Skin epidermis (tissue), 12 donors: Measurements from ENCODE around the gene RPL29.

Source experiments
- H3K27ac ChIP-seq, 21 experiments: fragments of 200-600 bp; sonication (generic) in 11 of 21; one replicate each; pipeline ENCODE4 v1.5.0; 2020; ENCODE audit warnings: mild to moderate bottlenecking in 3 of 21, inconsistent platforms in 2 of 21, moderate library complexity in 2 of 21
- H3K4me3 ChIP-seq, 7 experiments: fragments of 200-600 bp; sonication (generic) in 2 of 7; one replicate each; pipeline ENCODE4 v1.5.0; 2020; ENCODE audit warnings: inconsistent platforms in 2 of 7, mild to moderate bottlenecking in 2 of 7, moderate library complexity in 1 of 7

The RPL29 gene

DNA sequence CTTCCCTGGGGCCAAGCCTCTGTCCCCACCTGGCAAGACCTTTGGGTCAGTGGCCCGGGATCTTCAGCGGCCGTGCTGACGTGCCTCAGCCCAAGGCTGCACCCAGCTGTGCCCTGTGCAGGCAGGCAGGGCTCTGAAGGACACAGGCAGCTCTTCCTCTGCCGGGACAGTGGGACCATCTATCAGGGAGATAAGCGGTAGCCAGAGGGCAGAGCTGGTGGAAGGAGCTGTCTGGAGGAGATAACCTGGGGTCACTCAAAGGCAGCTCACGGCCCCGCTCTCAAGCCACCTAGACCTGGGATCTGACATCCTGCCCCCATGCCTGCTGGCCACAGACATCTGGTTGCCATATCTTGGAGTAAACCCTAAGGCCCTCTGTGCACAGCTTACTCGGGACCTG, 33.4 kb upstream of the RPL29 start:
- Histone ChIP-seq H3K27ac (no peak overlapping the region), H3K4me3 (no peak overlapping the region)

DNA sequence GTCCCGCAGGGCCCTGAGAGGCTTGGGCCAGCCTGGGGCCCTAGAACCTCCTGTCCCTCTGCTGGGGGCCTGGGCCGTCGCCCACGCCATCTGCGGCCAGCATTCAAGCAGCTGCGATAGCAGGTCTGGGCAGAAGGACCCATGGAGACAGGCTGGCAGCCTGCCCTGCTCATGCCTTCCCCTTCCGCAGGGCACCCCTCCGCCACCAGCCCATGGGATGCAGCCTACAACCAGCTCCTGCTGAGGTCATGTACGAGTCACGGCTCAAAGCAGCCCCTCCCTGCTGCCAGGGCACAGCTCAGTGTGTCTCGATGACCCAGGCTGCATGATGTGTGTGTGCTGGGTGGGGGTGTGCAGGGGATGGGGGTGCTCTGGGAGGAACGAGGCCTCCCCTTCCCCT, 32.9 kb upstream of the RPL29 start:
- Histone ChIP-seq H3K27ac (no peak overlapping the region), H3K4me3 (no peak overlapping the region)

DNA sequence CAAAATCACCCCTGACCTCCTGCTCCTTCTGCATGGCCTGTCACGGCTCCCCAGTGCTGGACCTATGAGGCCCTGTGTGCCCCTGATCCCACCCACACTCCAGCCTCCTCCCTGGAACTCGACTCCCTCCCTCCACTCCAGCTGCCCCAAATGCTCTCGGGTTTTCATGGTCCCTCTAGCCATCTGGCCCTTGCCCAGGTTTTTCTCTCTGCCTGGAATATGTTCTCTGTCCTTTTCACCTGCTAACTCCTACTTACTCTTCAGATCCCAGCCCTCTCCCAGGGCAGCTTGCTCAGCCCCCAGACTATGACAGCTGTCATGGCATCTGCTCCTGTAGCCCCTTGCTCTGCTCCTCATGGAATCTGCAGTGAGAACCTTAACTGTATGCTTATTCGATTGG, 30.3 kb upstream of the RPL29 start:
- Histone ChIP-seq H3K4me3 (no peak overlapping the region), H3K27ac (no peak overlapping the region)

DNA sequence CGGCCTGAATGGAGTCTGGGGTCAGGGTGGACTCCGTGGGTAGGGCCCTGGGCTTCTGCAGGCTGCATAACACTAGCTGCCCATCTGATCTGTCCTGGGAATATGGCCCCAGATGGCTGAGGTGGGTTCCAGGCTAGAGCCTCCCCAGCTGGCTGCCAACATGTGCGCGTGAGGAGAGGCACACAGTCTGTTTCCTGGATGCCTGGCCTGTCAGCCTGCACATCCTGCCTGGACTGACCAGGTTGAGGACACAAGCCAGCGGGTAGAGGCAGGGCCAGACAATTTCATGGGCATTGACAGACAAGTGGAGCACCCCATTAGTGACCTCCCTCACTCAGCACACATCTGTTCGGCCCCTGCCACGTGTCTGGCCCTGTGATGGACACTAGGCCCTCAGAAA, 29.8 kb upstream of the RPL29 start:
- Histone ChIP-seq H3K4me3 (no peak overlapping the region), H3K27ac (no peak overlapping the region)

GRCh38 chr3:52024765-52025452, 29.2 kb upstream of the RPL29 start:
- Histone ChIP-seq H3K27ac (no peak overlapping the region), H3K4me3 (no peak overlapping the region)

- peak overlapping the region in 2 of 21 experiments; percentile 12 to 44 for H3K27ac ChIP-seq
- no peak overlapping the region for H3K4me3 ChIP-seq
Measured at GRCh38 chr3:52023860-52024764, 28.4 kb upstream of the RPL29 start.

DNA sequence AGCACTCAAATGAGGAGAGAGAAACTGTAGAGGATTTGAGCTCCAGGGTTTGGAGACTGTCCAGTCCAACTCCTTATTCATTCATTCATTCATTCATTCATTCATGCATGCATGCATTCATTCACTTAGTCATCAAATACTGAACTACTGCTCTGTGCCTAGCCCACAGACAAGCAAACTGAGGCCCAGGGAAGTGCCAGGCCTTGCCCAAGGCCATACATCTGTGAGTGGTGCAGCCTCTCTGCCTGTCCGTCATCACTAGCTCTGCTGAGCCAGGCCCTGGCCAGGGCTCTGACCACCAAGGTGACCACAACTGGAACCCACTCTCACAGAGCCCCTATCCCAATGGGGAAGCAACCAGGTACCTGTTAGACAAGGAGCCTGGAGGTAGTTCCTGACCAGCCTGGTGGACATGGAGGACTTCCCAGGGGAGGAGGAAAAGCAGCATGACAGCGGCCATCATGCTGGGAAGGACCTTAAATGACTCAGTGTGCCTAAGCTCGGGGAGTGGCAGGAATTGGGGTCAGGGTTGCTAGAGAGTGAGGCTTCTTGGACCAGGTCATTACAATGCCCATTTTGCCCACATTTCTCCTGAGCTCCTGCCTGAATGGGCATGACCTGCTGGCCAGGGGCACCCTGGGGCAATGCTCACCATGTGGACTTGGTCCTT, 27.5 kb upstream of the RPL29 start:
- no peak overlapping the region for H3K4me3 ChIP-seq
- H3K27ac ChIP-seq = peak overlapping the region in 2 of 21 experiments; percentile 12 to 44

DNA sequence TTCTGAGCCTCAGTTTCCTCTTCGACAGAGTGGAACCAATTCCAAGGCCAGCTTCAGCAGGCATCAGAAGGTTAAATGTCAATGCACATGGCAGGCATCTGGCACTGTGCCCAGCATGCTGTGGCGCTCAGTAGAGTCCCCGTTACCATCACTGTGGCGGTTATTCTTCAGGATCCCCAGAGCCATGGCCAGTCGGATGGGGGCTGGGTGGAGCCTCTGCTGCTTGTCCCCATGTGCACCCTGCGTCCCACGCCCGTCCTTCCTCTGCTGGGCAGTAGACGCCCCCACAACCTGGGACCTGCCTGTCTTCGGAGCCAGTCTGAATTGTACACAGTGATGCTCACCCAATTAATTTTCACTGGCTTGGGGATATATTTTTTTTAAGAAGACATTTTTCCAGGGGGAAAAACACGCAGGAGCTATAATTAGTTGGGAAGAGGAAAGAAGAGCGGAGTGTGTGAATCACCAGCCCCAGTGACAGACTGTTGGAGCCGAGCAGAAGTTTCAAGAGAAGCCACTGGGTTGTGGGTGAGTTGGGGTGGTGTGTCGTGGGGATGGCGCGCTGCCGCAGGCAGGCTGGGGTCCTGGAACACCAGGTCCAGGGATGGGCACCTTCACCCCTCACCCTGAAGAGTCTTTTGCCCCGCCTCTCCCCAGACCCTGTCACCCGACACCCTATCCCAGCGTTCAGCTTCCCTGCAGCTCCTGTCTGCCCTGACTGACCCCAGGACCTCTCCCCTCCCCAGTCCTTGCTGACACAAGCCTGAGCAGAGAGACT, 26.8 kb upstream of the RPL29 start:
- Histone ChIP-seq H3K4me3 (no peak overlapping the region), H3K27ac (peak overlapping the region in 1 of 21 experiments; percentile 31)

- peak overlapping the region in 4 of 21 experiments; percentile 28 to 37 (median 32) for H3K27ac ChIP-seq
Measured at GRCh38 chr3:52021489-52022268, 26.0 kb upstream of the RPL29 start.

GRCh38 chr3:52020796-52021195, 25.1 kb upstream of the RPL29 start:
- Histone ChIP-seq H3K4me3 (no peak overlapping the region), H3K27ac (peak overlapping the region in 2 of 21 experiments; percentile 34 to 37)

More at GRCh38 chr3:52021489-52022268, 26.0 kb upstream of the RPL29 start:
- H3K4me3 ChIP-seq = no peak overlapping the region

- Histone ChIP-seq H3K27ac (peak overlapping the region in 2 of 21 experiments; percentile 24 to 57), H3K4me3 (no peak overlapping the region)
Measured at GRCh38 chr3:52019352-52020080, 23.8 kb upstream of the RPL29 start.

- Histone ChIP-seq H3K27ac (peak overlapping the region in 1 of 21 experiments; percentile 18), H3K4me3 (no peak overlapping the region)
Measured at GRCh38 chr3:52018319-52019000, 22.8 kb upstream of the RPL29 start.

GRCh38 chr3:52017586-52017985, 21.9 kb upstream of the RPL29 start:
- no peak overlapping the region for H3K4me3 ChIP-seq
- H3K27ac ChIP-seq = no peak overlapping the region

GRCh38 chr3:52015438-52016228, 19.9 kb upstream of the RPL29 start:
- Histone ChIP-seq H3K27ac (no peak overlapping the region), H3K4me3 (no peak overlapping the region)

- Histone ChIP-seq H3K4me3 (no peak overlapping the region), H3K27ac (no peak overlapping the region)
Measured at GRCh38 chr3:52014613-52015012, 18.9 kb upstream of the RPL29 start.

DNA sequence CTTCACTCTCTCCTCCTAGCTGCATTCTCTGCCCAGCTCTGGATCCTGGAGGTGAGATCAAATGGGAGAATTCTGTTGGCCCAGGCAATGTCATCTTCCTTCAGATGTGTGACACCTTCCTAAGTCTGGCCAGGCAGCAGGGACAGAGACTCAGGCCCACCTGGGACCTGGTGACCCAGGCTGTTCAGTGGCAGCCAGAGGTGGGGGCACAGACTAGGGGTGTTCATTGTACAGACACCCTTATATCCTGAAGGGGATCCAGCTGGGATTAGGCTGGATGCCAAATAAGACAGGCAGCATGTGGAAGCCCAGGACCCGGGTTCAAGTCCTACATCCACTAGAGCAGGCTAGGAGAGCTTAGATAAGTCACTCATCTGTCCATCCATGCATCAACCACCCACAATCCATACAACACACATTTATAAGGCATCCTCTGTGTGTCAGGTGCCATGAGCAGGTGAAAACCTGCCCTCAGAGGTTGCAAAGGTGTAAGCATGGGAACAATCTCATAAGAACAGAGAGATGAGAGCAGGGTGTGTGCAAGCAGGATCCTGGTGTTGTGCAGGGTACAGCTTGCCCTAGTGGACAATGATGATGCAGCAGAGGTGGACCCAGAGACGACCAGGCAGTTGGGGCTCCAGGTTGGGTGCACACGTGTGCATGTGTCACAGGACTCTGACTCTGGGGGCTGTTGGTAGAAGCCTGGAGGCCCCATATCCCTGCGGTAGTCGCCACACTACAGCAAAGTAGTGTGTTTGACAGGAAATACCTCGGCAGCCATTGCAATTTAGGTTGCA, 18.3 kb upstream of the RPL29 start:
- Histone ChIP-seq H3K27ac (no peak overlapping the region), H3K4me3 (no peak overlapping the region)
